ENCODE measurements around the gene CACNB4.
"Not testable (repeated sequence)": the region's sequence is repeated elsewhere in the genome, so short reads cannot be mapped to it uniquely, and the experiment has no call there.

Gene CACNB4

GRCh38 chr2:152016181-152017120 lies 82.4 kb downstream of the CACNB4 start:
- no peak for DNase-seq

GRCh38 chr2:152015552-152015951 lies 83.3 kb downstream of the CACNB4 start:
- no peak for DNase-seq

- no peak for DNase-seq
Measured at GRCh38 chr2:152012697-152013096, 86.1 kb downstream of the CACNB4 start.

- DNase-seq: no peak
Measured at GRCh38 chr2:152011724-152012123, 87.1 kb downstream of the CACNB4 start.

- no peak for DNase-seq
Measured at GRCh38 chr2:152005607-152006006, 93.2 kb downstream of the CACNB4 start.

GRCh38 chr2:152003283-152003682 lies 95.6 kb downstream of the CACNB4 start:
- not testable (repeated sequence) for DNase-seq

- DNase-seq: peak; percentile 23
Measured at GRCh38 chr2:151999053-151999452, 99.8 kb downstream of the CACNB4 start.

- no peak for DNase-seq
Measured at GRCh38 chr2:151996243-151997003, 102.4 kb downstream of the CACNB4 start.

- no peak for DNase-seq
Measured at GRCh38 chr2:151995161-151995557, 103.7 kb downstream of the CACNB4 start.

GRCh38 chr2:151994178-151994577 lies 104.7 kb downstream of the CACNB4 start:
- DNase-seq: not testable (repeated sequence)

GRCh38 chr2:151991010-151991409 lies 107.8 kb downstream of the CACNB4 start:
- no peak for DNase-seq

GRCh38 chr2:151989378-151989777 lies 109.5 kb downstream of the CACNB4 start:
- DNase-seq: no peak

GRCh38 chr2:151987484-151987883 lies 111.4 kb downstream of the CACNB4 start:
- no peak for DNase-seq

- DNase-seq: no peak
Measured at GRCh38 chr2:151984424-151985083, 114.3 kb downstream of the CACNB4 start.

- DNase-seq: no peak
Measured at GRCh38 chr2:151983221-151983620, 115.6 kb downstream of the CACNB4 start.

- no peak for DNase-seq
Measured at GRCh38 chr2:151981886-151982285, 117.0 kb downstream of the CACNB4 start.

- no peak for DNase-seq
Measured at GRCh38 chr2:151979694-151980093, 119.2 kb downstream of the CACNB4 start.

- no peak for DNase-seq
Measured at GRCh38 chr2:151978709-151979108, 120.1 kb downstream of the CACNB4 start.

GRCh38 chr2:151977631-151978030 lies 121.2 kb downstream of the CACNB4 start:
- no peak for DNase-seq

- DNase-seq: no peak
Measured at GRCh38 chr2:151976945-151977353, 121.9 kb downstream of the CACNB4 start.

GRCh38 chr2:151975460-151976414 lies 123.1 kb downstream of the CACNB4 start:
- DNase-seq: no peak

GRCh38 chr2:151974988-151975387 lies 123.9 kb downstream of the CACNB4 start:
- no peak for DNase-seq

Measured in NCI-H1092 treated with DMSO at 0.1 percent for 48 hours (cell line).